ENCODE measurements around the gene SNTB2.

- TF ChIP-seq CTCF (IDR thresholded peaks at IDR 0.05 in 2 of 3, conservative IDR thresholded peaks at IDR 0.05 in 1 of 3; ENCODE audit: control insufficient read depth in 2 of 3, extremely low read depth in 1 of 3, insufficient read depth in 1 of 3, low read depth in 3 of 3, low read length in 3 of 3) (no peak), SPI1 (IDR thresholded peaks at IDR 0.05; ENCODE audit: borderline replicate concordance, insufficient read depth, low read depth, low read length) (no peak), NRF1 (conservative IDR thresholded peaks at IDR 0.05; ENCODE audit: low read depth, low read length) (no peak), ATF3 (IDR thresholded peaks at IDR 0.05; ENCODE audit: borderline replicate concordance, extremely low read depth, low read depth, low read length) (no peak), MAX (IDR thresholded peaks at IDR 0.05; ENCODE audit: low read depth, low read length) (no peak), ATF2 (IDR thresholded peaks at IDR 0.05; ENCODE audit: low read length) (no peak), CHD4 (IDR thresholded peaks at IDR 0.05) (no peak), SRF (IDR thresholded peaks at IDR 0.05; ENCODE audit: low read depth in 2 of 2, low read length in 2 of 2) (no peak)
These were observed 141.9 kb downstream of the SNTB2 start for GRCh38 chr16:69328854-69329316.
